Esophagus squamous epithelium (tissue), 5 donors: ENCODE measurements around the gene RCC1. TPM values are rescaled to one million over a fixed set of nuclear protein-coding genes. Genes with fewer than 3 reads are reported as not detected.
"Not testable (repeated sequence)": the region's sequence is repeated elsewhere in the genome, so short reads cannot be mapped to it uniquely, and the experiment has no call there.

ENCODE experiments used
- DNase-seq: peaks from one replicate; lab custom pipeline; 2025; lab: John Stamatoyannopoulos, UW
- H3K27ac ChIP-seq, 4 donors: fragments of 200-600 bp; sonication (generic); one replicate each; pipeline ENCODE4 v1.5.1; 2016 to 2019; ENCODE audit warnings: mild to moderate bottlenecking in 1 of 4
- H3K27me3 ChIP-seq, 4 donors: fragments of 200-600 bp; sonication (generic); 1 replicate in 3 of 4; 2 replicates in 1 of 4; pipeline versions ENCODE4 v1.5.1 to v1.6.0; 2017 to 2021; ENCODE audit warnings: antibody characterized with exemption in 1 of 4
- H3K36me3 ChIP-seq, 3 donors: fragments of 200-600 bp; sonication (generic); one replicate each; pipeline ENCODE4 v1.5.1; 2016 to 2019
- H3K4me1 ChIP-seq, 3 donors: fragments of 200-600 bp; sonication (generic); one replicate each; pipeline ENCODE4 v1.5.1; 2017 to 2019
- H3K4me3 ChIP-seq, 4 donors: fragments of 200-600 bp; sonication (generic); 1 replicate in 3 of 4; 2 replicates in 1 of 4; pipeline ENCODE4 v1.5.1; 2016 to 2019; ENCODE audit warnings: mild to moderate bottlenecking in 2 of 4, moderate library complexity in 1 of 4
- H3K9me3 ChIP-seq, 3 donors: fragments of 200-600 bp; sonication (generic); one replicate each; pipeline ENCODE4 v1.5.1; 2016 to 2019
- CTCF ChIP-seq, 6 experiments: fragments of 450-650 bp in 4 of 6; fragments of 200-600 bp in 2 of 6; sonication (generic) in 2 of 6; IDR thresholded peaks; one replicate each; pipeline ENCODE4 v1.5.1; 2016 to 2019; ENCODE audit warnings: antibody characterized with exemption in 6 of 6, mild to moderate bottlenecking in 4 of 6, moderate library complexity in 4 of 6
- POLR2A ChIP-seq, 4 donors: fragments of 450-650 bp; IDR thresholded peaks; one replicate each; pipeline ENCODE4 v1.6.1; 2017; ENCODE audit warnings: antibody characterized with exemption in 4 of 4, mild to moderate bottlenecking in 4 of 4, moderate library complexity in 3 of 4
- WGBS, 2 donors: methylation state at CpG; one replicate each; pipeline ENCODE4 v1.1.5; 2018; 5-methylcytosine and 5-hydroxymethylcytosine counted together
- intact Hi-C: fragments of 100-400 bp; cut with DNase I; formaldehyde crosslinking; loops from one replicate; pipeline ENCODE4 v1.15.0; 2022
- total RNA-seq, 4 donors: library from RNA; depleted of rRNA; stranded (reverse); fragments of >200 nt; gene quantifications; one replicate each; pipeline ENCODE4 v1.1.0, GENCODE V29; 2016
- donor health status: DM: yes; HTN: yes; CAD: no.

RCC1 gene
- total RNA-seq, 4 donors from 2014 or later, result 25.6 to 46.6 (median 35.8) TPM

DNA sequence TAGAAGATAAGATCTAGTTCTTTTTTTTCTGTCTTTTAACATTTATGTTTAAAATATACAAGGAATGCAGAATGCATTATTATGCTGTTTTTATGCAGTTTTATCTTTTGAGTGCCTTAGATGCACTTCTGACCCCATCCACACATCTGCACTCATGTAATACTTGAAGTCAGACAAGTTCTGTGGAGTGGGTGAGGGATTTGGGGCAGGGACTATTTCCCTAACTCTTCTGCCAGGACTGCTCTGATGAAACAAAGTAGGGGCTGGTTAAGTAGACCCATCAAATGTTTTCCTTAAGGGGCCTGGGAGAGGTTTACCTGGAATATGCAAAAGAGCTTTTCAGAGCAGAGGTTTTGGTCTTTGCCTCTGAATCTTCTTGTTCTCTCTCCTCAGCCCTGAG, 58.5 kb downstream of the RCC1 start:
- Histone ChIP-seq H3K9me3 (no peaks in the 10 kb centered on the region), H3K36me3 (peaks cover 12 to 100% (median 51%) of the 10 kb centered on the region in 3 donors), H3K27me3 (no peaks in the 10 kb centered on the region), H3K27ac (no peak overlapping the region), H3K4me1 (peaks cover 0 to 5% (median 0%) of the 10 kb centered on the region in 3 donors), H3K4me3 (no peak overlapping the region)
- no peak for DNase-seq
- intact Hi-C loops, result no loop called here
- TF ChIP-seq POLR2A (IDR thresholded peaks at IDR 0.05), result no peak
- TF ChIP-seq CTCF (IDR thresholded peaks at IDR 0.05), result no peak

DNA sequence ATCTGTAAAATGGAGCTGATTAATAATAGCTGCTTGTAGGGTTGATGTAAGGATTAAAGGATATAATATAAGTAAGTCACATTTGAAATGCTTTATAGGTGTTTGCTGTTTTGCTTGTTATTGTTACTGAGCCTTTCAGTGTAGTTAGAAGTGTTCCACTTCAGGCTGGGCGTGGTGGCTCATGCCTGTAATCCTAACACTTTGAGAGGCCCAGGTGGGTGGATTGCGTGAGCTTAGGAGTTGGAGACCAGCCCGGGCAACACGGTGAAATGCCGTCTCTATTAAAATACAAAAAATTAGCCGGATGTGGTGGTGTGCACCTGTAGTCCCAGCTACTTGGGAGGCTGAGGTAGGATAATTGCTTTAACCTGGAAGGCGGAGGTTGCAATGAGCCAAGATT, 59.2 kb downstream of the RCC1 start:
- no peak for DNase-seq
- intact Hi-C loops, result no loop called here
- H3K27ac ChIP-seq, result peak overlapping the region in 2 of 4 donors; percentile 45 to 62
- H3K4me3 ChIP-seq, result no peak overlapping the region
- H3K9me3 ChIP-seq, result no peaks in the 10 kb centered on the region
- WGBS, 2 donors, result 67 to 80% methylated on average over 6 of the region's 7 CpGs
- peaks cover 0 to 5% (median 0%) of the 10 kb centered on the region in 3 donors for H3K4me1 ChIP-seq
- TF ChIP-seq CTCF (IDR thresholded peaks at IDR 0.05) (no peak), POLR2A (IDR thresholded peaks at IDR 0.05) (no peak)
- H3K36me3 ChIP-seq, result peaks cover 12 to 100% (median 51%) of the 10 kb centered on the region in 3 donors
- H3K27me3 ChIP-seq, result no peaks in the 10 kb centered on the region

- Histone ChIP-seq H3K4me1 (peaks cover 0 to 5% (median 0%) of the 10 kb centered on the region in 3 donors), H3K9me3 (no peaks in the 10 kb centered on the region), H3K4me3 (no peak overlapping the region), H3K36me3 (peaks cover 12 to 100% (median 52%) of the 10 kb centered on the region in 3 donors), H3K27me3 (no peaks in the 10 kb centered on the region), H3K27ac (peak overlapping the region in 2 of 4 donors; percentile 45 to 62)
- no peak for DNase-seq
- 93 to 97% methylated on average over 1 to 6 of the region's 6 CpGs for WGBS, 2 donors
- intact Hi-C loops, result no loop called here
- TF ChIP-seq CTCF (IDR thresholded peaks at IDR 0.05) (no peak), POLR2A (IDR thresholded peaks at IDR 0.05) (no peak)
These were observed 59.9 kb downstream of the RCC1 start for GRCh38 chr1:28565726-28566125.

DNA sequence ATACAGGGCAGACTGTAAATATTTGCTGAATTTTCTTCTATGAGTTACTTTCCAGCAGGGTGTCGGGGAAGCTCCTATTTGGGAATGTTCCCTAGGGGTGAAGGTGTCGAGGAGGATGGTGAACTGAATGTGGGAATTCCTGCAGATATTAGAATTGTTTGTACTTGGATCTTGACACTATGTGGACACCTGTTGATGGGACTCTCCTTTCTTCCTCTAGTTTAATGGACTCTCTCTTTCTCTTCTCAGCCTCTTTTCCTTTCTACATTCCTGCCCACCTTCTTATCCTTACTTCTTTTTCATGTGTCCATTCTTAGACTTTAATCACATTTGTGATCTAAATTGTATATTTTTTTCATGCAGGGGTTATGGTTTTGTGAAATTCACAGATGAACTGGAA, 61.1 kb downstream of the RCC1 start:
- intact Hi-C loops, result no loop called here
- Histone ChIP-seq H3K27ac (no peak overlapping the region), H3K36me3 (peaks cover 9 to 100% (median 43%) of the 10 kb centered on the region in 3 donors), H3K9me3 (no peaks in the 10 kb centered on the region), H3K27me3 (no peaks in the 10 kb centered on the region), H3K4me3 (no peak overlapping the region), H3K4me1 (peaks cover 0 to 5% (median 0%) of the 10 kb centered on the region in 3 donors)
- WGBS, 2 donors, result 80 to 96% methylated on average over 2 of the region's 2 CpGs
- no peak for DNase-seq
- TF ChIP-seq POLR2A (IDR thresholded peaks at IDR 0.05) (no peak), CTCF (IDR thresholded peaks at IDR 0.05) (no peak)

DNA sequence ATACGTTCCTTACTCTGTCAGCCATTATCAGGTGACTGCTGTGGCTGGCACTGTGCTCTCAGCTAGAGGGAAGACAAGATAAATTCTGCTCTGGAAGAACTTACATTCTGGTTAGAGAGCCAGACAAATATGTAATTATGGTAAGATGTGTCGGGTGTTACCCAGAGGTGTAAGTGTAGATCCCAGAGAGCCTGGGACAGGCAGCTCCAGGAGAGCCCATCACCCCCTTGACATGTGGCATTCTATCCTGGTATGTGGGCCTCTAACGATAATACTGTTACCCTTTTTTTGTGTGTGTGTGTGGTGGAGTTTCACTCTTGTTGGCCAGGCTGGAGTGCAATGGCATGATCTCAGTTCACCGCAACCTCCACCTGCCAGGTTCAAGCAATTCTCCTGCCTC, 66.1 kb downstream of the RCC1 start:
- Histone ChIP-seq H3K9me3 (no peaks in the 10 kb centered on the region), H3K4me1 (no peaks in the 10 kb centered on the region), H3K36me3 (peaks cover 3 to 99% (median 31%) of the 10 kb centered on the region in 3 donors), H3K27me3 (no peaks in the 10 kb centered on the region), H3K27ac (no peak overlapping the region), H3K4me3 (no peak overlapping the region)
- DNase-seq, result no peak
- WGBS, 2 donors, result 86 to 92% methylated on average over 3 to 4 of the region's 4 CpGs
- TF ChIP-seq CTCF (IDR thresholded peaks at IDR 0.05) (no peak), POLR2A (IDR thresholded peaks at IDR 0.05) (no peak)
- intact Hi-C loops, result no loop called here

DNA sequence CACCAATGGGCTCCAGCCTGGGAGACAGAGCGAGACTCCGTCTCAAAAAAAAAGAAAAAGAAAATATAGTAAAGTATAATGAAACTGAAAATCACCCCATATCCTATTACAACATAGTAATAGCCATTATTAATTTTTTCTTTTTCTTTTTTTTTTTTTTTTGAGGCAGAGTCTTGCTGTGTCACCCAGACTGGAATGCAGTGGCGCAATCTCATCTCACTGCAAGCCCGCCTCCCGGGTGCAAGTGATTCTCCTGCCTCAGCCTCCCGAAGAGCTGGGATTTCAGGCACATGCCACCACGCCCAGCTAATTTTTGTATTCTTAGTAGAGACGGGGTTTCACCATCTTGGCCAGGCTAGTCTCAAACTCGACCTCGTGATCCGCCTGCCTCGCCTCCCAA, 67.0 kb downstream of the RCC1 start:
- H3K27me3 ChIP-seq, H3K4me1 ChIP-seq, H3K9me3 ChIP-seq, H3K4me3 ChIP-seq, H3K27ac ChIP-seq, DNase-seq, intact Hi-C loops: not testable (repeated sequence)
- 74% methylated on average over 12 of the region's 12 CpGs for WGBS, 2 donors
- peaks cover 3 to 99% (median 28%) of the 10 kb centered on the region in 3 donors for H3K36me3 ChIP-seq
